Fibroblast of lung (primary cell): ENCODE results near the gene PSMC2. TPM values are rescaled to one million over a fixed set of nuclear protein-coding genes. Genes with fewer than 3 reads are reported as not detected.

Source experiments
- DNase-seq, 2 donors: peaks; one replicate each; pipeline versions ENCODE4 v3.0.0 to v3.0.0-alpha.2; 2010; ENCODE audit warnings: low read depth in 2 of 2
- H2AFZ ChIP-seq: 2 replicates; pipeline ENCODE4 v1.5.1; 2012; ENCODE audit warnings: low read length, control low read depth, inconsistent platforms
- H3K27ac ChIP-seq: 2 replicates; pipeline ENCODE4 v1.5.1; 2011; ENCODE audit warnings: low read length, control low read depth; ENCODE audit not compliant: insufficient read depth
- H3K27me3 ChIP-seq: 2 replicates; pipeline ENCODE4 v1.5.1; 2011; ENCODE audit warnings: mild to moderate bottlenecking, low read length; ENCODE audit not compliant: control insufficient read depth, insufficient read depth
- H3K36me3 ChIP-seq: 2 replicates; pipeline ENCODE4 v1.5.1; 2011; ENCODE audit warnings: low read length; ENCODE audit not compliant: control insufficient read depth, insufficient read depth
- H3K4me1 ChIP-seq: 2 replicates; pipeline ENCODE4 v1.5.1; 2011; ENCODE audit warnings: low read length; ENCODE audit not compliant: control insufficient read depth, insufficient read depth; ENCODE audit errors: extremely low read depth
- H3K4me2 ChIP-seq: 2 replicates; pipeline ENCODE4 v1.5.1; 2011; ENCODE audit warnings: low read length, control low read depth; ENCODE audit not compliant: insufficient read depth; ENCODE audit errors: extremely low read depth
- H3K4me3 ChIP-seq, 4 experiments: fragments of 200-600 bp in 1 of 4; sonication (generic) in 1 of 4; replicated peaks in 1 of 4; 2 replicates each; pipeline ENCODE4 v1.5.1; 2011 to 2016; ENCODE audit warnings: low read length in 4 of 4, low read depth in 3 of 4, mild to moderate bottlenecking in 3 of 4, control low read depth in 2 of 4, inconsistent platforms in 1 of 4, mixed read lengths in 1 of 4; ENCODE audit not compliant: insufficient read depth in 1 of 4; ENCODE audit errors: control extremely low read depth in 1 of 4
- H3K79me2 ChIP-seq: 2 replicates; pipeline ENCODE4 v1.5.1; 2012; ENCODE audit warnings: mild to moderate bottlenecking, low read length, inconsistent platforms; ENCODE audit not compliant: control insufficient read depth, insufficient read depth
- H3K9ac ChIP-seq: 2 replicates; pipeline ENCODE4 v1.5.1; 2011; ENCODE audit warnings: mild to moderate bottlenecking, low read length, control low read depth; ENCODE audit not compliant: insufficient read depth
- H3K9me3 ChIP-seq: 2 replicates; pipeline ENCODE4 v1.5.1; 2012; ENCODE audit warnings: low read depth, low read length; ENCODE audit not compliant: control insufficient read depth, insufficient read depth
- H4K20me1 ChIP-seq: 2 replicates; pipeline ENCODE4 v1.5.1; 2011; ENCODE audit warnings: low read length; ENCODE audit not compliant: control insufficient read depth, insufficient read depth; ENCODE audit errors: extremely low read depth
- CTCF ChIP-seq, 2 donors: IDR thresholded peaks in 1 of 2; conservative IDR thresholded peaks in 1 of 2; 1 replicate in 1 of 2; 2 replicates in 1 of 2; pipeline ENCODE4 v1.5.1; 2011 to 2012; ENCODE audit warnings: low read length in 2 of 2, control low read depth in 1 of 2, inconsistent platforms in 1 of 2, low read depth in 1 of 2, mild to moderate bottlenecking in 1 of 2
- EZH2 ChIP-seq: IDR thresholded peaks from 2 replicates; pipeline ENCODE4 v1.5.1; 2012; ENCODE audit warnings: low read length, control low read depth, mild to moderate bottlenecking; ENCODE audit errors: missing control alignments
- polyA plus RNA-seq, 2 donors: library from polyadenylated mRNA; depleted of rRNA in 1 of 2; stranded (reverse) in 1 of 2; unstranded in 1 of 2; fragments of >200 nt; gene quantifications; 2 replicates each; pipeline ENCODE4 v1.2.1, GENCODE V29; 2011 to 2012; ENCODE audit warnings: missing spikeins in 1 of 2
- total RNA-seq: library from RNA; depleted of rRNA; stranded (reverse); fragments of >200 nt; gene quantifications from 2 replicates; pipeline ENCODE4 v1.2.1, GENCODE V29; 2014

The PSMC2 gene
- total and polyA plus RNA-seq, 2 donors (not counting 1 experiment from before 2014, with no cell fraction given): 144 to 305 TPM

DNA sequence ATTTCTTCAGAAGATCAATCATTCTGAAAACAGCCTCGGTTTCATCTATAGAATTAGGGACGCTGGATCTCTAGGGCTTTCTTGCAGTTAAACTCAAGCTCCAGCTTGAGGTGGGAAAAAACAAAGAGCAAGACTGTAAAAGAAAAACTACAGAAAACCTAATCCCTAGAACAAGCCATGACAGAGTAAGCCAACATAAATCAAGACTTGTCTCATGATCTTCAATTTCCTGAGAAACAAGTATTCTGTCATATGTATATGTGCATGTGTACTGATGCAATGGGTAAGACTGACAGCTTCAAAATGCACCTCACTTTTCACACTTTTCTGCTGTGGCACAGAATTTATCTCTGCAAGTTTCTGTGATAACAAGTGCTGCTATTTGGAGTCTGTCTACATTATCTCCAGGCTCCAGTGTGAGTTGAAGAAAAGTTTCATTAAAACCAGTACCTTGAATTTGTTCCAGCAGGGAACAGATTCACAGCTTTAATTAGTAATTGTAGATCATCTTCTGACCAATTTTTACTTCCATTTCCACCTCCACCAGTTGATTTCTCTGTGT, 31.0 kb upstream of the PSMC2 start:
- peaks cover 17% of the 10 kb centered on the region for H3K36me3 ChIP-seq
- no peaks in the 10 kb centered on the region for H3K27me3 ChIP-seq
- H3K9me3 ChIP-seq: no peaks in the 10 kb centered on the region
- H3K27ac ChIP-seq: no peak overlapping the region
- TF ChIP-seq CTCF (conservative IDR thresholded peaks at IDR 0.05 in 1 of 2, IDR thresholded peaks at IDR 0.05 in 1 of 2; ENCODE audit: low read depth in 1 of 2, low read length in 2 of 2) (no peak), EZH2 (no peak)
- H2AFZ ChIP-seq: no peak overlapping the region
- H3K9ac ChIP-seq: no peak overlapping the region
- H3K79me2 ChIP-seq: no peaks in the 10 kb centered on the region
- DNase-seq: no peak
- no peak overlapping the region for H3K4me2 ChIP-seq
- no peaks in the 10 kb centered on the region for H3K4me1 ChIP-seq
- no peak overlapping the region for H3K4me3 ChIP-seq
- H4K20me1 ChIP-seq: no peaks in the 10 kb centered on the region

GRCh38 chr7:103317009-103317408, 30.4 kb upstream of the PSMC2 start:
- peaks cover 18% of the 10 kb centered on the region for H3K36me3 ChIP-seq

GRCh38 chr7:103325744-103326143, 21.7 kb upstream of the PSMC2 start:
- no peak for DNase-seq
- H3K9ac ChIP-seq: no peak overlapping the region
- H4K20me1 ChIP-seq: no peaks in the 10 kb centered on the region
- peaks cover 2% of the 10 kb centered on the region for H3K79me2 ChIP-seq
- H3K9me3 ChIP-seq: no peaks in the 10 kb centered on the region
- H3K27ac ChIP-seq: no peak overlapping the region
- no peaks in the 10 kb centered on the region for H3K27me3 ChIP-seq
- TF ChIP-seq EZH2: no peak
- TF ChIP-seq CTCF (conservative IDR thresholded peaks at IDR 0.05 in 1 of 2, IDR thresholded peaks at IDR 0.05 in 1 of 2; ENCODE audit: low read depth in 1 of 2, low read length in 2 of 2): no peak
- no peak overlapping the region for H2AFZ ChIP-seq
- H3K4me3 ChIP-seq: no peak overlapping the region
- H3K4me1 ChIP-seq: no peaks in the 10 kb centered on the region
- no peak overlapping the region for H3K4me2 ChIP-seq
- peaks cover 5% of the 10 kb centered on the region for H3K36me3 ChIP-seq

More at GRCh38 chr7:103317009-103317408, 30.4 kb upstream of the PSMC2 start:
- no peak for DNase-seq
- no peak overlapping the region for H3K4me3 ChIP-seq
- TF ChIP-seq EZH2 (no peak), CTCF (conservative IDR thresholded peaks at IDR 0.05 in 1 of 2, IDR thresholded peaks at IDR 0.05 in 1 of 2; ENCODE audit: low read depth in 1 of 2, low read length in 2 of 2) (no peak)
- no peaks in the 10 kb centered on the region for H3K9me3 ChIP-seq
- no peaks in the 10 kb centered on the region for H3K27me3 ChIP-seq
- no peak overlapping the region for H2AFZ ChIP-seq
- no peak overlapping the region for H3K4me2 ChIP-seq
- H4K20me1 ChIP-seq: no peaks in the 10 kb centered on the region
- H3K4me1 ChIP-seq: no peaks in the 10 kb centered on the region
- H3K27ac ChIP-seq: no peak overlapping the region
- H3K79me2 ChIP-seq: no peaks in the 10 kb centered on the region
- H3K9ac ChIP-seq: no peak overlapping the region
